Activated CD8-positive, alpha-beta memory T cell treated with anti-CD3 and anti-CD28 coated beads for 1 hour (primary cell): ENCODE measurements around the gene GATC.
"Not testable (repeated sequence)": the region's sequence is repeated elsewhere in the genome, so short reads cannot be mapped to it uniquely, and the experiment has no call there.

Experiments
- DNase-seq, 2 donors: peaks; one replicate each; pipeline ENCODE4 v3.0.0-alpha.2; 2020; ENCODE audit warnings: low read depth in 1 of 2; ENCODE audit errors: extremely low read depth in 1 of 2

GATC gene

DNA sequence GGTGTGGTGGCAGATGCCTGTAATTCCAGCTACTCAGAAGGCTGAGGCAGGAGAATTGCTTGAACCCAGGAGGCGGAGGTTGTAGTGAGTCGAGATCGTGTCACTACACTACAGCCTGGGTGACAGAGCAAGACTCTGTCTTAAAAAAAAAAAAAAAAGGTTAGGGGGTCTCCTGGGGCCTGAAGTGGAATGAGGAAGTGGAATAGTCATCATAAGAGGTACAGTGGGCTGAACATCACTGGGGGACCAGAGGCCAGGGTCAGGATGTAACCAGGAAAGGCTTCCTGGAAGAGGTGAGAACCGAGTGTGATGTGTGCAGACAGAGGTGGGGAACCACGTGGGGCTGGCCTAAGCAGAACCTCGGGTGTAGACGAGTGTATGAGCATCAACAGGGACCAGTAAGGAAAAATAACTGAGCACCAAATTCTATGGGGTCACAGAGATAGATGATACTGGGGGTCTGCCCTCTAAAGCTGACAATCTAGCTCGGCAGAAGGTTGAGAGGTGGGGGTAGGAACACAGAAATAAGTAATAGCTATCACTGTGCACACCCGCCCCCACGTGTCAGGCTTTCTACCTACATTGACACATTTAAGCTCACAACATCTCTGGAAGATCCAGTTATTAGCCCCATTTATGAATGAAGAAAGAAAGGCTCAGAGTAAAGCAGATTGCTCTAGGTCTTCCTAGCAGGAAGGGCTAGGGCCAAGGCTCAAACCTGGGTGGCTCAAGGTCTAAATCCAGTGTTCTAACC, 13.3 kb upstream of the GATC start:
- no peak for DNase-seq

- peak; percentile 93 to 97 for DNase-seq
Measured at GRCh38 chr12:120437735-120438494, 8.3 kb upstream of the GATC start, which contains the start of gene COX6A1. Gene COX6A1 (plus strand): TSS chr12:120438113. CDS start chr12:120438127, 14 bp downstream.

DNA sequence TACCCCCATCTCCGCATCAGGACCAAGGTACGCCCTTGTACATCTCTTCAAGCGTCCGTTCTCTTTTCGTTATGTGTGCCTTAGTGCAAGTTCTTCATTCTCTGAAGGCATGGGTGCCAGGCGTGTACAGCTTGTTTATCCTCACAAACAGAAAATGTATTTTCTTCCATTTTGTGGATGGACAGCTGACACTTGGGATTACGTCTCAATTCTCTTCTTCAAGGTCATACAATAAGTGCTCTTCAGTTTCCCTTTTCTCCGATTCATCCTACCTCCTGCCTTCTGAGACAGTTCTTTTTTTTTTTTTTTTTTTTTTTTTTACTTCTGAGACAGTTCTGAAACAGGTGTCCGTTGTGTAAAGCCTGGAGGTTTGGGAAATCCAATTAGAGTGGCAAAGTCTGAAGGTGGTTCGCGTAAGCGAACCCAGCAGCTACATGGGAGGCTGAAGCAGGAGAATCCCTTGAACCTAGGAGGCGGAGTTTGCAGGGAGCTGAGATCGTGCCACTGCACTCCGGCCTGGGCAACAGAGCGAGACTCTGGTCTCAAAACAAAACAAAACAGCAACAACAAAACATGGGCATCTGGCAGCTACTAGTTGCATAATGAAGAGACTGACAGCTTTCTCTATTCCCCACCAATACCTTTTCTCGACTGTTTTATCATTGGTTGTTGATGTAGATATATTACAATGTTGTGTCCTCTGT, 7.6 kb upstream of the GATC start:
- DNase-seq: no peak

DNA sequence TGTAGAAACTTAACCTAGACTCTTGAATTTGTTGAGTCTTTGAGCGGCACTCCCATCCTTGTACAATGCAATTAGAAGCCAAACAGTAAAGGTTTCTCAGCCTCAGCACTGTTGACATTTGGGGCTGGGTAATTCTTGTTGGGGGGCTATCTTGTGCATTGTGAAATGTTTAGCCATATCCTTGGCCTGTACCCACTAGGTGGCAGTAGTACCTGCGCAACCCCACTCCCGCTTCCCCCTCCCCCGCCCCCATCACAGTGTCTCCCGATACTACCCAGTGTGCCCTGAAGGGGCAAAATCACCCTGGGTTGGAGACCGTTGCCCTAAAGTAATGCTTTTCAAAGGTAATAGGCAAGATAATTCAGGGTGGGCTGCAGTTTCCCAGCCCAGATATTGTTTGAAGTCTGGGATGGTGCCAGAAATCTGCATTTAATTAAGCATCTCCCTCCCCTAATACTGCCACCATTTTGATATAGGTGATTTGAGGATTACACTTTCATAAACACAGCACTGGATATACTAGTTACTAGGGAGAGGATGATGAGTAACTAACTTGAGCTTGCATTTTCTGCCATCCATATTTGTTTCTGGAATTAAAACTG, 6.5 kb upstream of the GATC start:
- DNase-seq: peak; percentile 52 to 56

GRCh38 chr12:120444676-120445075, 1.6 kb upstream of the GATC start:
- no peak for DNase-seq

DNA sequence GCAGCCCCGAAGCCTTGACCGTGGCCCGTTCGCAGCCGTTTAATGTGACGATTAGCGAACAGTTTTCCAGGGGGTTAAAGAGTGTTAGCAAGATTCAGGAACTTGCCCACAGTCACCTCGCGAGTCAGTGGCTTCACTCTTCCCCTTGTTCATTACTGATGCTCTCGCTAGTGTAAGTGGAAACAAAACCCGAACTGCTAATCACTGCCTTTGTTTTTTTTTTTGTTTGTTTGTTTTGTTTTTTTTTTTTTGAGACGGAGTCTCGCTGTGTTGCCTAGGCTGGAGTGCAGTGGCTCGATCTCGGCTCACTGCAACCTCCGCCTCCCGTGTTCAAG, 567 bp downstream of the GATC start:
- DNase-seq: not testable (repeated sequence)

DNA sequence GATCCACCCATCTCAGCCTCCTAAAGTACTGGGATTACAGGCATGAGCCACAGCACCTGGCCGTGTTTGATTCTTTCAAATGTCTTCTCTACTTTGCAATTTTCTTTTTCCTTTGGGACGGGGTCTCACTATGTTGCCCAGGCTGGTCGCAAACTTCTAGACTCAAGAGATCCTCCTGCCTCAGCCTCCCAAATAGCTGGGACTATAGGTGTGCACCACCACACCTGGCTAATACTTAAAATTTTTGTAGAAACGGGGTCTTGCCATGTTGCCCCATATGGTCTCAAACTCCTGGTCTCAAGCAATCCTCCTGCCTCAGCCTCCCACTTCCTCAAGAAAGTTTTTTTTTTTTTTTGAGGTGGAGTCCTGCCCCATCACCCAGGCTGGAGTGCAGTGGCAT, 1.7 kb downstream of the GATC start:
- no peak for DNase-seq

DNA sequence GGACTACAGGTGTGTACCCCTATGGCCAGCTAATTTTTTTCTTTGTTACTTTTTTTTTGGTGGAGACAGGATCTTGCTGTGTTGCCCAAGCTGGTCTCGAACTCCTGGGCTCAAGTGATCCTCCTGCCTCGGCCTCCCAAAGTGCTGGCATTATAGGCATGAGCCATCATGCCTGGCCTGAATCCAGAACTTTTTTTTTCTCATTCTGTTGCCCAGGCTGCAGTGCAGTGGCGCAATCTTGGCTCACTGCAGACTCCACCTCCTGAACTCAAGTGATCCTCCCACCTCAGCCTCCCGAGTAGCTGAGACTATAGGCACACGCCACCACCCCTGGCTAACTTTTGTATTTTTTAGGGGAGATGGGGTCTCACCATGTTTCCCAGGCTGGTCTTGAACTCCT, 6.3 kb downstream of the GATC start:
- not testable (repeated sequence) for DNase-seq

DNA sequence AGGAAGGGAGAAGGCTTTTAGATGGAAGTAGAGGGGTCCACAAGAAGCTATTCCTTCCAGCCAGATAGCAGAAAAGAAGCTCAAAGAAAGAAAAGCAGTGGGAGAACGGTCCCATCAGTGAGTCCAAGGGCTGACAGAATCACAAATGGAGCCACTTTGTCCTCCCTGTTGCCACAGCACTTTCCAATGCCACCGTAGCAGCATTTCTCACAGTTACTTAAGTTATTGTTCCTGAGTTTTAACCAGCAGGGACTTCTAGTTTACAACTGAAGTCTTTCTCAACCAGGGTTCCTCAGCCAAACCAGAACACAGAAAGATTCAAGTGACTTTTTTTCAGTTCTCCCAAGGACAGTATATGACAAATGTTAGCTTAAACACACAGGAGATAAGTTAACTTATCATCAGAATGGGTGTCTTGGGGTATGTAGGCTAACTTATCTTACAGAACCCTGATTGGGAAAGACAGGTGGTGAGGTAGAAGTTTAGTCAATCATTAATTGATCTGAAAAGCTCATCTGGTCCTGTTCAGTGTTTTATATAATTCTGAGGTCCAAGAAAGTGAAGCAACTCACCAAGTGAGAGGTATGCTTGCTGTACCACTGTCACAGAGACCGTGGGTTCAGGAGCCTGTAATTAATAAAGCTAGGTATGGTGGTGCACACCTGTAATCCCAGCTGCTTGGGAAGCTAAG, 7.0 kb downstream of the GATC start:
- DNase-seq: no peak

- no peak for DNase-seq
Measured at GRCh38 chr12:120453977-120454376, 7.7 kb downstream of the GATC start.

DNA sequence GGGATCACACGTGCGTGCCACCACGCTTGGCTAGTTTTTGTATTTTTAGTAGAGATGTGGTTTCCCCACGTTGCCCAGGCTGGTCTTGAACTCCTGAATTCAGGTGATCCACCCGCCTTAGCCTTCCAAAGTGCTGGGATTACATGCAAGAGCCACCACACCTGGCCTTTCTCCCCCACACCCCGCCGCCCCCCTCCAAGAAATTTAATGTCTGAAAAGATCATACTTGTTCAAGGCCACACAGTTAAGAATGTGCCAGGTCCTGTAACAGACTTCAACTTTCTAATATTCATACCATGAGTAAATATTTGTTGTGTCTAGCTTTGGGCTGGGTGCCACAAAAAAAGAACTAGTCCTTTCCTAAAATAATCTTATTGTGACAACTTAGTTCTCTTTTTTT, 9.1 kb downstream of the GATC start:
- no peak for DNase-seq

DNA sequence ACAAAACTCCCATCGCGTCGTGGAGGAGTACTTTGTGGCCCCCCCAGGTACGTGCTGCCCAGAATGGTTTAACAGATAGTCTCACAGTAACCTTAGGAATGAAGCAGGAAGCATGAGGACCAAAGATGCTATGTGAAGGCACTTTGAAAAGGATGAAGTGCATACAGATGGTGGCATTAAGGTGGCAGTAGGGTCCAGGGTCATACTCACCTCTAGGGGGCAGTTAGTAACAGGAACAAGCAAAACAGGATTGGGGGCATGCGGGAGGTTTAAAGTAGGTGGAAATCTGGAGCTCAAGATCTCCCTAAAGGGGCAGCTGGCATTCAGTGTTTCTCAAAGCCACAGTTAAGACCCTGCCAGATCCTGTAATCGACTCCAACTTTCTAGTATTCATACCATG, 10.9 kb downstream of the GATC start:
- DNase-seq: no peak

- no peak for DNase-seq
Measured at GRCh38 chr12:120460157-120460556, 13.9 kb downstream of the GATC start.

DNA sequence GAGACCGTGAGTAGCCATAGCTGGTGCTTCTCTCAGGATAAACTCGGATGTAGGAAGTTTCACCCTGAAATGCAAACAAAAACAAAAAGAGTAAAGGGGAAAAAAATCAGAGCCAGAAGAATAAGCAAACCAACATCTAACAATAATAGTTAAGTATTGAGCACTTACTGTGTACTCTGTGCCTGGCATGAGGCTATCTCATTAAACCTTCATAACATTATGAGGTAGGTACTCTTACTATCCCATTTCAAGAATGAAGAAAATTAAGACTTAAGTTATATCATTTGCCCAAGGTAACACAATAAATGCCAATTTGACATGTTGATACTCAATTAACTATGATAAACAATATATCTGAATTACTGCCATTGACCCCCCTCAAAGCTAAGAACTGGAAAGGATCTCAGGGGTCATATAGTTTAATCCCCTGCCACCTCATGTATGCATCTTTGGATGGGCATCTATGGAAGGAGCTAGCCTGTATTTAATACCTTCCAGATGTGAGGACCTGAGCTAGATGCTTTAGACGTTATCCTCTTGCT, 15.9 kb downstream of the GATC start:
- no peak for DNase-seq

GRCh38 chr12:120463712-120464111, 17.5 kb downstream of the GATC start:
- DNase-seq: no peak

GRCh38 chr12:120465756-120466155, 19.5 kb downstream of the GATC start:
- no peak for DNase-seq

DNA sequence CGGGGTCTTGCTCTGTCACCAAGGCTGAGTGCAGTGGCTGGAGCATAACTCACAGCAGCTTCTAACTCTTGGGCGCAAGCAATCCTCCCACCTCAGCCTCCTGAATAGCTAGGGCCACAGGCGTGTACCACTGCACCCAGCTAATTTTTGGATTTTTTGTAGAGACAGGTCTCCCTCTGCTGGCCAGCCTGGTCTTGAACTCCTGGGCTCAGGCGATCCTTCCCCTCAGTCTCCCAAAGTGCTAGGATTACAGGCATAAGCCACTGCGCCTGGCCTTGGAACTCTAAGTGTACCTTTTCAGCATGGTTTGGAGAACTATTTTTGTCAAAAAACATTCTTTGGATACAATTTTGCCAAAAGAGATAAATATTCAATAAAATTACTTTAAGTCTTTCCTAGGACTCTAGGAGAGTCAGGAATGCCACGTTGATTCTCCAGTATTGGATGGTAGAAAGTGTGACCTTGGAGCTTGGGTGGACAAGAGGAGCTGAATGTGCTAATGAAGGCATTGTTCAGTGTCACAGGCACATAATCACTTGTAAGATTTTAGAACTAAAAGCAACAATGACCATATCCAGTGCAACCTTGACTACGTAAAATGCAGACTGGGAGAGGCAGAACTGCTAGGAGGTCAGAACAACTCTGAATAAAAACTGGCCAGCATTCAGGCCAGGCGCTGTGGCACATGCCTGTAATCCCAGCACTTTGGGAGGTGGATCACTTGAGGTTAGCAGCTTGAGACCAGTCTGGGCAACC, 20.5 kb downstream of the GATC start:
- no peak for DNase-seq

GRCh38 chr12:120467439-120467838, 21.2 kb downstream of the GATC start:
- DNase-seq: no peak

DNA sequence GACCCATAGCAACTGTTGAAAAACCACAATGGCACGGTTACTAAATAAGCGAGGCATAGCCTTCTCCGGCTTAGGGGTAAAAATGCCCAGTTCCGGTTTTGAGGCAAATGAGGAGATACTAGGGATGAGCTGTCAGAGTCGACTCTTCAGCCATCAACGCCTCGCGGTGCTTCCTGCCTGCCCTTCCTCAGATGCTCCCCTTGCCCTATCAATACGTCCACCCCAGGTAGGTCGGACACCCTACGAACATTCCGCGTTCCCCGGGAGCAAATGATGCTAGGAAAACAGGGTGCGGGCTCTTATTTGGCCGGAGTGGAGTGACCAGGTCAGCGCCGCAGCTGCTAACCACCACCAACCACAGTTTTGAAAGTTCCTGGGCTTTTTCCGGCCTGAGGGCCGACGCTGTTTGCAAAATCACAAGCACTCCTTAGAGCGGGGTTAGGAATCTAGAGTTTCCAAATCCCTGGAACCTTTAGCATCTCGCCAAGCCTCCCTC, 22.1 kb downstream of the GATC start:
- DNase-seq: no peak
